Panc1 (cell line): ENCODE data around the gene RGP1. TPM values are rescaled to one million over a fixed set of nuclear protein-coding genes. Genes with fewer than 3 reads are reported as not detected.

Experiments
- ATAC-seq: fragments of 200-7000 bp; cut with Tn5 transposase; 2 replicates; pipeline ENCODE4 v1.9.1; 2020; ENCODE audit warnings: mild to moderate bottlenecking, moderate library complexity
- BruUV-seq: library from RNA; stranded (reverse); fragments of 400-500 nt; replicated peaks from 2 replicates; lab custom pipeline; 2021; lab: Mats Ljungman, UMichigan
- CTCF ChIA-PET: fragments of 300-600 bp; sonication (Branson Sonifier 250); formaldehyde crosslinking; loops from one replicate; lab custom pipeline; 2022; ENCODE audit warnings: antibody characterized with exemption; lab: Charles Lee
- POLR2A ChIA-PET: fragments of 300-600 bp; sonication (Branson Sonifier 250); formaldehyde crosslinking; loops from one replicate; lab custom pipeline; 2022; ENCODE audit warnings: antibody characterized with exemption; lab: Charles Lee
- DNase-seq: peaks from one replicate; pipeline ENCODE4 v3.0.0-alpha.2; 2010; ENCODE audit warnings: low read depth, low spot score
- H3K27ac ChIP-seq: 2 replicates; pipeline ENCODE4 v1.5.1; 2011; ENCODE audit warnings: mild to moderate bottlenecking, low read length, inconsistent platforms
- H3K27me3 ChIP-seq: fragments of 200-500 bp; sonication (Bioruptor generic); 2 replicates; pipeline ENCODE4 v1.6.0; 2014; ENCODE audit warnings: low read length, inconsistent platforms; ENCODE audit not compliant: control insufficient read depth, insufficient read depth
- H3K36me3 ChIP-seq: fragments of 200-500 bp; sonication (Bioruptor generic); 2 replicates; pipeline ENCODE4 v1.5.1; 2014; ENCODE audit warnings: inconsistent platforms, mild to moderate bottlenecking, low read length, moderate library complexity; ENCODE audit not compliant: control insufficient read depth, insufficient read depth
- H3K4me1 ChIP-seq: 2 replicates; pipeline ENCODE4 v1.5.1; 2011; ENCODE audit warnings: inconsistent platforms, mild to moderate bottlenecking, low read length, moderate library complexity; ENCODE audit not compliant: control insufficient read depth, insufficient read depth
- H3K4me3 ChIP-seq, 2 experiments: 2 replicates each; pipeline ENCODE4 v1.5.1; 2011 to 2012; ENCODE audit warnings: low read depth in 2 of 2, low read length in 2 of 2, mild to moderate bottlenecking in 2 of 2, inconsistent platforms in 1 of 2, moderate library complexity in 1 of 2
- H3K9me3 ChIP-seq: fragments of 200-500 bp; sonication (Bioruptor generic); 2 replicates; pipeline ENCODE4 v1.5.1; 2014; ENCODE audit warnings: low read depth, mild to moderate bottlenecking, inconsistent platforms, low read length, moderate library complexity; ENCODE audit not compliant: control insufficient read depth, insufficient read depth
- CTCF ChIP-seq: fragments of 450-650 bp; IDR thresholded peaks from 2 replicates; pipeline ENCODE4 v1.5.1; 2017; ENCODE audit warnings: mild to moderate bottlenecking
- POLR2AphosphoS5 ChIP-seq: IDR thresholded peaks from 2 replicates; pipeline ENCODE4 v1.6.1; 2012; ENCODE audit warnings: mild to moderate bottlenecking, low read depth, low read length, moderate library complexity
- REST ChIP-seq, 2 experiments: IDR thresholded peaks; 2 replicates each; pipeline ENCODE4 v1.6.1; 2011 to 2012; ENCODE audit warnings: low read depth in 2 of 2, control low read depth in 1 of 2, low read length in 1 of 2, mild to moderate bottlenecking in 1 of 2, moderate library complexity in 1 of 2; ENCODE audit not compliant: insufficient read depth in 1 of 2
- SIN3A ChIP-seq: IDR thresholded peaks from 2 replicates; pipeline ENCODE4 v1.6.1; 2012; ENCODE audit warnings: low read depth, mild to moderate bottlenecking, low read length, moderate library complexity, borderline replicate concordance; ENCODE audit not compliant: insufficient read depth
- TCF7L2 ChIP-seq: IDR thresholded peaks from 2 replicates; pipeline ENCODE4 v1.6.1; 2011; ENCODE audit warnings: mild to moderate bottlenecking, low read depth, low read length, inconsistent platforms
- in situ Hi-C: cut with HindIII; loops from 2 replicates; pipeline ENCODE4 v1.10.0; 2016; ENCODE audit warnings: low sequenced_read_pairs, low pct_unique_long_range_greater_than_20kb
- intact Hi-C: fragments of 100-400 bp; cut with micrococcal nuclease; formaldehyde crosslinking; loops from one replicate; pipeline ENCODE4 v1.10.0; 2022; ENCODE audit not compliant: unreplicated experiment
- total RNA-seq: library from RNA; stranded (reverse); gene quantifications from one replicate; pipeline ENCODE4 v1.2.1, GENCODE V29; 2021; ENCODE audit not compliant: unreplicated experiment

Gene RGP1
- total RNA-seq, 1 experiment from 2014 or later = 43.3 TPM

GRCh38 chr9:35708146-35708545 is 40.9 kb upstream of the RGP1 start:
- no peaks in the 10 kb centered on the region for H3K4me1 ChIP-seq
- POLR2A ChIA-PET = no interaction called here
- no peak overlapping the region for H3K4me3 ChIP-seq
- no peaks in the 10 kb centered on the region for H3K9me3 ChIP-seq
- H3K27me3 ChIP-seq = no peaks in the 10 kb centered on the region
- no peak overlapping the region for H3K27ac ChIP-seq
- H3K36me3 ChIP-seq = peaks cover 37% of the 10 kb centered on the region
- in situ Hi-C loops = no loop called here
- TF ChIP-seq SIN3A (no peak), CTCF (no peak), TCF7L2 (no peak), POLR2AphosphoS5 (no peak), REST (IDR thresholded peaks at IDR 0.05; ENCODE audit: insufficient read depth in 1 of 2, low read depth in 2 of 2, low read length in 1 of 2) (no peak)
- DNase-seq = no peak
- no peak for ATAC-seq
- intact Hi-C loops = loop anchor here (5.0 kb wide), 1 partner anchor 51 kb away; the partner anchor contains the start of genes CCDC107 and RMRP
- no TSS peak for BruUV-seq
- CTCF ChIA-PET = no interaction called here

- no peak overlapping the region for H3K27ac ChIP-seq
- no peaks in the 10 kb centered on the region for H3K27me3 ChIP-seq
- no peak for TF ChIP-seq CTCF
- TF ChIP-seq TCF7L2 = no peak
- no peak for TF ChIP-seq SIN3A
- no peak for TF ChIP-seq POLR2AphosphoS5
- TF ChIP-seq REST (IDR thresholded peaks at IDR 0.05; ENCODE audit: insufficient read depth in 1 of 2, low read depth in 2 of 2, low read length in 1 of 2) = no peak
- CTCF ChIA-PET = interaction anchor here (2.4 kb wide), 1 partner anchor 15 kb away, joined by 6 read pairs; no protein-coding TSS in a partner anchor
- H3K36me3 ChIP-seq = peaks cover 36% of the 10 kb centered on the region
- no peaks in the 10 kb centered on the region for H3K9me3 ChIP-seq
- H3K4me1 ChIP-seq = no peaks in the 10 kb centered on the region
- in situ Hi-C loops = no loop called here
- DNase-seq = no peak
- intact Hi-C loops = no loop called here
- H3K4me3 ChIP-seq = no peak overlapping the region
- no peak for ATAC-seq
- POLR2A ChIA-PET = no interaction called here
- no TSS peak for BruUV-seq
Measured at GRCh38 chr9:35710818-35711500, 38.1 kb upstream of the RGP1 start.
